Left lung (tissue), 10 donors: ENCODE results near the gene BICDL1. TPM values are rescaled to one million over a fixed set of nuclear protein-coding genes. Genes with fewer than 3 reads are reported as not detected.

Source experiments
- ATAC-seq: fragments of 200-7000 bp; cut with Tn5 transposase; one replicate; pipeline ENCODE4 v1.9.1; 2020; ENCODE audit warnings: moderate library complexity
- DNase-seq, 4 donors: peaks; one replicate each; pipeline ENCODE4 v3.0.0-alpha.2; 2013 to 2020
- H3K27ac ChIP-seq, 2 donors: fragments of 200-600 bp; sonication (generic) in 1 of 2; one replicate each; pipeline versions ENCODE4 v1.5.0 to v1.8.0; 2020 to 2021
- H3K27me3 ChIP-seq, 2 donors: fragments of 200-600 bp; sonication (generic) in 1 of 2; one replicate each; pipeline versions ENCODE4 v1.5.0 to v1.8.0; 2020 to 2021
- H3K36me3 ChIP-seq, 2 donors: fragments of 200-600 bp; sonication (generic) in 1 of 2; one replicate each; pipeline versions ENCODE4 v1.5.0 to v1.8.0; 2020 to 2021
- H3K4me1 ChIP-seq, 2 donors: fragments of 200-600 bp; one replicate each; pipeline ENCODE4 v1.8.0; 2021
- H3K4me3 ChIP-seq, 2 donors: fragments of 200-600 bp; sonication (generic) in 1 of 2; one replicate each; pipeline versions ENCODE4 v1.5.0 to v1.8.0; 2020 to 2021; ENCODE audit warnings: mild to moderate bottlenecking in 1 of 2
- H3K9me3 ChIP-seq, 2 donors: fragments of 200-600 bp; sonication (generic) in 1 of 2; one replicate each; pipeline versions ENCODE4 v1.5.0 to v1.8.0; 2020 to 2021
- intact Hi-C, 2 donors: fragments of 100-400 bp; cut with DNase I; formaldehyde crosslinking; loops; one replicate each; pipeline versions ENCODE4 v1.11.2 to v1.14.2; 2022
- polyA plus RNA-seq, 6 donors: library from polyadenylated mRNA; unstranded; fragments of 120-200 nt; gene quantifications; one replicate each; pipeline ENCODE4 v1.2.1, GENCODE V29; 2013; ENCODE audit not compliant: insufficient read length in 6 of 6
- total RNA-seq, 2 donors: library from RNA; stranded (reverse); fragmentation: NEBNext Ultra II Directional; extraction: Animal tissue kit (Norgen Biotek cat#: 25700); gene quantifications; one replicate each; pipeline ENCODE4 v1.2.1, GENCODE V29; 2021
- TF ChIP-seq, protein P1 (sequence below), 2 donors: fragments of 200-600 bp; sonication (generic) in 1 of 2; IDR thresholded peaks; one replicate each; pipeline versions ENCODE4 v1.5.0 to v1.8.0; 2021; ENCODE audit warnings: antibody characterized with exemption in 2 of 2
- donor health status: DM: no; HTN: yes; CAD: no.
- donor health status: DM: no; HTN: no; CAD: no.

Gene BICDL1
- total and polyA plus RNA-seq, 8 donors, result 1.8 to 12.0 (median 3.3) TPM

DNA sequence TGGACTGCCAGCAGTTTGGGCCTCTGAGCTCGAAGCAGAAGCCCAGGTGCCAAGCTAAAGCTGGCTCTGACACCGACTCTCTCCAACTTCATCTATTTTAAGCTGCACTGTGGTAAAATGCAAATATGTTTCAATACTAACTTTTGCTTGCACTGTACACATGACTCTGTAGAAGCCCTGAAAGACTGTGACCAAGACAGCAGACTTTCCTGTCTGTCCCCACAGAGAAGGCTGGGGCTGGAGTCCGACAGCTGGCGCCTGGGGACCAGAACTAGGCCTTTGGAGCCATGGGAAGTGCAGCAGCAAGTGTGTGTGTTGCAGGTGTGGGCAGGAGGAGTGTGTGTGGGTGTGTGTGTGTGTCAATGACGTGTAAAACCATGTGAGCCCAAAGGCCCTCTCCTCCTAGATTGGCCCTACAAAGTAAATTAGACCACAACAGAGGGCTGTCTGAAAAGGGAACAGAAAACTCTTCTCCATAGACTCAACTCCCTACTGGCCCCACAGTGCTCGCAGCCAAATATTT lies 143.9 kb downstream of the BICDL1 start:
- H3K27ac ChIP-seq, result no peak overlapping the region
- ATAC-seq (no peak), DNase-seq (no peak)
- H3K9me3 ChIP-seq, result no peaks in the 10 kb centered on the region
- no peaks in the 10 kb centered on the region for H3K4me1 ChIP-seq
- peaks cover 0 to 100% of the 10 kb centered on the region in 2 donors for H3K36me3 ChIP-seq
- intact Hi-C loops, result no loop called here
- H3K4me3 ChIP-seq, result no peak overlapping the region
- TF ChIP-seq, protein P1, sequence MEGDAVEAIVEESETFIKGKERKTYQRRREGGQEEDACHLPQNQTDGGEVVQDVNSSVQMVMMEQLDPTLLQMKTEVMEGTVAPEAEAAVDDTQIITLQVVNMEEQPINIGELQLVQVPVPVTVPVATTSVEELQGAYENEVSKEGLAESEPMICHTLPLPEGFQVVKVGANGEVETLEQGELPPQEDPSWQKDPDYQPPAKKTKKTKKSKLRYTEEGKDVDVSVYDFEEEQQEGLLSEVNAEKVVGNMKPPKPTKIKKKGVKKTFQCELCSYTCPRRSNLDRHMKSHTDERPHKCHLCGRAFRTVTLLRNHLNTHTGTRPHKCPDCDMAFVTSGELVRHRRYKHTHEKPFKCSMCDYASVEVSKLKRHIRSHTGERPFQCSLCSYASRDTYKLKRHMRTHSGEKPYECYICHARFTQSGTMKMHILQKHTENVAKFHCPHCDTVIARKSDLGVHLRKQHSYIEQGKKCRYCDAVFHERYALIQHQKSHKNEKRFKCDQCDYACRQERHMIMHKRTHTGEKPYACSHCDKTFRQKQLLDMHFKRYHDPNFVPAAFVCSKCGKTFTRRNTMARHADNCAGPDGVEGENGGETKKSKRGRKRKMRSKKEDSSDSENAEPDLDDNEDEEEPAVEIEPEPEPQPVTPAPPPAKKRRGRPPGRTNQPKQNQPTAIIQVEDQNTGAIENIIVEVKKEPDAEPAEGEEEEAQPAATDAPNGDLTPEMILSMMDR (IDR thresholded peaks at IDR 0.05), result no peak
- no peaks in the 10 kb centered on the region for H3K27me3 ChIP-seq

DNA sequence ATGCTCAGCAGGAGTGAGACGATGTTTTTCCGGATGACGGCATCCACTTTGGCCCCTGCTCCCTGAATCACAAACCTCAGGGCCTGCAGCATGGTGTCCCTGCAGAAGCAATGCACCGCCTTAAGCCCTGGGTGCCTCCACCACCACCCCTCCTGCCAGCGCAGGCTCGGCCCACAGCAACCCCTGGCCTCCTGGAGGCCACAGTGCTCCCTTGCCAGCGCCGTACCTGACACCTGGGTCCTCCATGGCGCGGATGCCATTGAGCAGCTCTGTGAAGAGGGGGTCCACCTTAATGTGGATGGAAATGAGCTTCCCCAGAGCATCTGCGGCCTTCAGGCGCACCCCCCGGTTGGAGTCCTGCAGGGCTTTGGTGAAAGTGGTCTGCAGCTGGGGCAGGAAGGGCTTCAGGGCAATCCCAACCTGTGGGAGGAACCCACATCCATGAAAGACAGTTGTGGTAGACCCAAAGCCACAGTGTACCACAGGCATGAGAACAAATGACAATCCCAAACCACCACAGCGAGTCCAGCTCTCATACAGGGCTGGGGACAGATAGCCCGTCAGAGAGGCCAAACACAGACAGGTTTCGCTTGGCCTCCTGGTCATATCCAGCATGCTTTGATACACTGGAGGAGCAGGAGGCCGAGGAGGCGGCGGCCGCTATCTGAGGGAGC lies 145.4 kb downstream of the BICDL1 start:
- Histone ChIP-seq H3K4me1 (no peaks in the 10 kb centered on the region), H3K9me3 (no peaks in the 10 kb centered on the region), H3K27ac (no peak overlapping the region), H3K36me3 (peaks cover 0 to 100% of the 10 kb centered on the region in 2 donors), H3K4me3 (no peak overlapping the region), H3K27me3 (no peaks in the 10 kb centered on the region)
- TF ChIP-seq, protein P1 (IDR thresholded peaks at IDR 0.05), result no peak
- intact Hi-C loops, result no loop called here
- DNase-seq (no peak), ATAC-seq (no peak)

DNA sequence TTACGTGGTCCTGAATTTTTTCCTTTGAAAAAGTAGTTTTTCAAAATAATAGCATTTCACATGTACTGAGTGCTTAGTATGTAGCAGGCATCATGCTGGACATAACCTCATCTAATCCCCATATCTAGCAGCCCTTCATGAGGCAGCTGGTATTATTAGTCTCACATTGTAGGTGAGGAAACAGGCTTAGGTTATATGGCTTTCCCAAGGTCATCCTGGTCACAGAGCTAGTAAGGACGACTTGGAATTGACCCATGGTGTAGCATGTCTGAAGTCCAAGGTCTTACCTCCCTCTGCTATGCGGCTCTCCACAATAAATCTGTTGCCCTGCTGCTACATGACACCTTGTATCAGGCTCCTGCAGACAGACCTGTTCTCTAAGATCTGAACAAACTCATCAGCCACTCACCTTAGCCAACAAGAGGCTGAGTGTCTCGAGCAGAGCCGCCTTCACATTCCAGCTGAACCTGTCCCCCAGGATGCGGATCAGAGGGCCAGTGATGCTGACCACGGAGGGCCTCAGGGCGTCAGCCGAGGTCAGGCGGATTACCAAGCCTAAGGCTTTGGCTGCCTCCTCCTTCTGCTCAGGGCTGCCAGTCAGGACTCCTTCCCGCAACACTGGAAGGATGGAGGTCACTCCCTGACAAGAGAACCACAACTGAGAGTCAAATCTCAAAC lies 147.2 kb downstream of the BICDL1 start:
- Histone ChIP-seq H3K36me3 (peaks cover 0 to 100% of the 10 kb centered on the region in 2 donors), H3K27me3 (no peaks in the 10 kb centered on the region), H3K4me1 (no peaks in the 10 kb centered on the region), H3K4me3 (no peak overlapping the region), H3K27ac (no peak overlapping the region), H3K9me3 (no peaks in the 10 kb centered on the region)
- intact Hi-C loops, result no loop called here
- DNase-seq (no peak), ATAC-seq (no peak)
- TF ChIP-seq, protein P1 (IDR thresholded peaks at IDR 0.05), result no peak

DNA sequence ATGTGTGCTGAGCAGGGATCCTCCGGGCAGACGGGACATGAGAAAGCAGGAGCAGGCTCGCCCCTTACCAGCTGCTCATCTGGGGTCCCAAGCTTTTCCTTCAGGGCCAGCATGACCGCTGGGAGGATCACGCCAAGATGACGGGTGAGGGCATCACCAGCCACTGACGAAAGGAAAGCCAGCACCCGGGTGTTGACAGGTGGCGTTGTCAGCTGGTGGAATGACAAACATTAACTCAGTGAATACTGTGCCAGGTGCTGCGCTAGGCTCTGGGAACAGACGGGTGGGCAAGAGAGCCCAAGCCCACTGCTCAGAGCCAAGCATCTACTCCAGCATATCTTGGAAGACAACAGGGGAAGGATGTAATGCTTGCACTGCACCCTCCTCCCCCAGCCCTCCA lies 148.8 kb downstream of the BICDL1 start:
- no peak overlapping the region for H3K4me3 ChIP-seq
- H3K36me3 ChIP-seq, result peaks cover 0 to 100% of the 10 kb centered on the region in 2 donors
- DNase-seq (no peak), ATAC-seq (no peak)
- intact Hi-C loops, result no loop called here
- H3K4me1 ChIP-seq, result no peaks in the 10 kb centered on the region
- no peak overlapping the region for H3K27ac ChIP-seq
- TF ChIP-seq, protein P1 (IDR thresholded peaks at IDR 0.05), result no peak
- no peaks in the 10 kb centered on the region for H3K9me3 ChIP-seq
- no peaks in the 10 kb centered on the region for H3K27me3 ChIP-seq

DNA sequence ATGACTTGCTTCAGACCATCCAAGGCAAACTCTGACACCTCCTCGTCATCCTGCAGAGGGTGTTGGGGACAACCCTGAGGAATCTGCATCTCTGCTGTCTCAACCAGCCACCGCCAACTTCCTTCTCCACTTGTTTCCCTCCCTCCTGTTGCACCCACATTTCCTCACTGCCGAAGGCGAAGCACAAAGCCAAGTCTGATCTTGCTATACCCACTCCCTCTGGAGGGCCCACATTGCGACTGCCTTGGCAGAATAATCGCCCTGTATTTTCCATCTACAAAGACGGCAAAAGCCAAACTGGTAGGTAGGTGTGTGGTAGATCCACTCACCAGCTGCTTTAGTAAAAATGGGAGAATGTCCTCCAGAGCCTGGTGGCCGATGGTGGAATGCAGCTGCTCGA lies 149.3 kb downstream of the BICDL1 start:
- ATAC-seq, result no peak
- TF ChIP-seq, protein P1 (IDR thresholded peaks at IDR 0.05), result no peak
- Histone ChIP-seq H3K9me3 (no peaks in the 10 kb centered on the region), H3K27ac (no peak overlapping the region), H3K4me1 (no peaks in the 10 kb centered on the region), H3K27me3 (no peaks in the 10 kb centered on the region), H3K4me3 (no peak overlapping the region), H3K36me3 (peaks cover 0 to 100% of the 10 kb centered on the region in 2 donors)
- intact Hi-C loops, result no loop called here
- DNase-seq, result no peak
